ENCODE measurements around the gene NAT10. TPM values are rescaled to one million over a fixed set of nuclear protein-coding genes. Genes with fewer than 3 reads are reported as not detected.
A peak's percentile ranks its signal among the peaks of the same experiment; 100 is the strongest.

The NAT10 gene
- total and polyA plus RNA-seq, 2 donors from 2014 or later, result 24.1 to 43.1 TPM

DNA sequence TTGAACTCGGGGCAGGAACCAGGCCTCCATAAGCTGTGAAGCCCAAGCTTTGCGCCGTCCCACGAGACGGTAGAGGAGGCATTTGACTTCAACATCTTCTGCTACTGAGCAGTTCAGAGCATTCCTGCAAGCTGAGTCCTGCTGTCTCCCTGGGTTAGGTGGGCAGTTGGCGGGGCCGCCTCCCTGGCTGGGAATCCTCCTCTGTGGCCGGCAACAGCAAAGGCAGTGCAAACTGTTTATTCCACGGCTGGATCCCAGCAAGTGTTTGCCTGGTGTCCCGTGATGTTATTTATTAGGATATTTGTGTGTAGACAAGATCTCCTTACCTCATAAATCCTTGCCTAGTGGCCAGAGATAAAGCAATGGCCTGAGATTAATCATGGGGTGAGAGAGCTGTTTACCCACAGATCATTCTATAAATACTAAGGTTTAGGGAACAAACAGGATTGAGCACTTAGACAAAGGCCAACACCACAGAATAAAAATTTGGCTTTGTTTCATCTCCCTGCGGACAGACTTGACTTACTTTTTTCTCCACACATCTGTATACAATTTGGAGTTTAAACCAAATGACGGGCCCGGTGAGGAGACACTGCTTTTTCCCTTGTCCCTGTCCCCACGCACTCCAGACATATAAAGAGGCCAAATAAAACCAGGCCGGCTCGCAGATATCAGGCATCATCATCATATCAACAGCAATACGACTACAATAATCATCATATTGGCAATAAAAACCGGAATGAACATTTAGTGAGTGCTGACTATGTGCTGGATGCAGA, 63.4 kb downstream of the NAT10 start:
- no peaks in the 10 kb centered on the region for H3K27me3 ChIP-seq (ENCODE audit: control insufficient read depth, insufficient read depth, low read length)
- H3K36me3 ChIP-seq (ENCODE audit: control insufficient read depth in 2 of 3, insufficient read depth in 3 of 3, low read length in 3 of 3), result peaks cover 0 to 17% (median 14%) of the 10 kb centered on the region in 3 donors
- no peaks in the 10 kb centered on the region for H3K4me1 ChIP-seq (ENCODE audit: control insufficient read depth in 2 of 3, insufficient read depth in 2 of 3, low read depth in 1 of 3, low read length in 3 of 3)
- intact Hi-C loops (cut with DNase I), result no loop called here
- no peak overlapping the region for H3K9ac ChIP-seq (ENCODE audit: low read length in 3 of 3)
- FAIRE-seq, result no peak
- no peak overlapping the region for H3K4me3 ChIP-seq (ENCODE audit: low read length in 3 of 3)
- no peak overlapping the region for H3K27ac ChIP-seq (ENCODE audit: low read depth in 2 of 2, low read length in 2 of 2)
- no peak for TF ChIP-seq CTCF (IDR thresholded peaks at IDR 0.05; ENCODE audit: borderline replicate concordance, extremely low read depth, insufficient read depth)
- DNase-seq, result peak in 4 of 5 donors; percentile 38 to 52 (median 47)
- H3K9me3 ChIP-seq (ENCODE audit: control insufficient read depth in 2 of 3, insufficient read depth in 1 of 3, low read length in 3 of 3), result no peaks in the 10 kb centered on the region

DNA sequence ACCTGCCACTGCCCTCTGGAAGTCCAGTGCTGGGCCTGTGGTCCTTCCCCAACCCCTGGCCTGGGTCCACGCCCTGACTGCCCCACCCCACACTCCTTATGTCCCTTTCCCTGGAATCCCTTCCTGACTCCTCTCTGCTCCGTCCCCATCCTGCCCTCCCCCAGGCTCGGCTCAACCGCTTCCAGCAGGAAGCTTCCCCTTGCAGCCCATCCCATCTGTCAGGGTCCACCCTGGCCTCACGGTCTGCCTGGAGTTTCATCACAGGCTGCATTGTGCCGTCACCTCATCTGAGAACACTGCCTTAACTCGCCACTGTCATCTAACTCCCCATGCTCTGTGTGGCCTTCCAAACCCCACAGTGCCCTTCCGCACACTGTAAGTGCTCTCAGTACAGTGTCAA, 64.3 kb downstream of the NAT10 start:
- Histone ChIP-seq H3K4me1 (ENCODE audit: control insufficient read depth in 2 of 3, insufficient read depth in 2 of 3, low read depth in 1 of 3, low read length in 3 of 3) (peaks cover 0 to 3% (median 0%) of the 10 kb centered on the region in 3 donors), H3K27me3 (ENCODE audit: control insufficient read depth, insufficient read depth, low read length) (no peaks in the 10 kb centered on the region), H3K9ac (ENCODE audit: low read length in 3 of 3) (no peak overlapping the region), H3K36me3 (ENCODE audit: control insufficient read depth in 2 of 3, insufficient read depth in 3 of 3, low read length in 3 of 3) (peaks cover 0 to 17% (median 12%) of the 10 kb centered on the region in 3 donors), H3K27ac (ENCODE audit: low read depth in 2 of 2, low read length in 2 of 2) (no peak overlapping the region), H3K9me3 (ENCODE audit: control insufficient read depth in 2 of 3, insufficient read depth in 1 of 3, low read length in 3 of 3) (no peaks in the 10 kb centered on the region), H3K4me3 (ENCODE audit: low read length in 3 of 3) (no peak overlapping the region)
- FAIRE-seq (no peak), DNase-seq (peak in 1 of 5 donors; percentile 20)
- no peak for TF ChIP-seq CTCF (IDR thresholded peaks at IDR 0.05; ENCODE audit: borderline replicate concordance, extremely low read depth, insufficient read depth)
- intact Hi-C loops (cut with DNase I), result loop anchor here (10.0 kb wide), 1 partner anchor 185 kb away; the partner anchor contains the start of gene ABTB2

DNA sequence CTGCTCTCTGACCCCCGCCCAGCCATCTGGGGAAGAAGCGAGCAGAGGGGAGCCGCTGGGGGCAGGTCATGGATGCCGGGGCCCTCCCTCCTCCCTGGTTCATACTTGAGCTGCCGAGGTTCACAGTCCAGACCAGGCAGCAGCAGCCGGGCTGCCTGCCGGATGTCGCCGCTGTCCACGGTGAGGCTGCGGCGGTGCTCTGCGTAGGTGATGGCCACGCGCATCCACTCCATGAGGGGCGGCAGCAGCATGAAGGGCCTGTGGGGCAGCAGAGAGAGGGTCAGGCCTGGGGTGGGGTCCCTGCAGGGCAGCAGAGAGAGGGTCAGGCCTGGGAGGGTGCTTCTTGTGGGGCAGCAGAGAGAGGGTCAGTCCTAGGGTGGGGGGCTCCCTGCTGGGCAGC, 67.6 kb downstream of the NAT10 start:
- Histone ChIP-seq H3K4me1 (ENCODE audit: control insufficient read depth in 2 of 3, insufficient read depth in 2 of 3, low read depth in 1 of 3, low read length in 3 of 3) (peaks cover 0 to 5% (median 0%) of the 10 kb centered on the region in 3 donors), H3K9ac (ENCODE audit: low read length in 3 of 3) (no peak overlapping the region), H3K36me3 (ENCODE audit: control insufficient read depth in 2 of 3, insufficient read depth in 3 of 3, low read length in 3 of 3) (peaks cover 0 to 13% (median 10%) of the 10 kb centered on the region in 3 donors), H3K27ac (ENCODE audit: low read depth in 2 of 2, low read length in 2 of 2) (no peak overlapping the region), H3K9me3 (ENCODE audit: control insufficient read depth in 2 of 3, insufficient read depth in 1 of 3, low read length in 3 of 3) (no peaks in the 10 kb centered on the region), H3K4me3 (ENCODE audit: low read length in 3 of 3) (no peak overlapping the region), H3K27me3 (ENCODE audit: control insufficient read depth, insufficient read depth, low read length) (no peaks in the 10 kb centered on the region)
- no peak for TF ChIP-seq CTCF (IDR thresholded peaks at IDR 0.05; ENCODE audit: borderline replicate concordance, extremely low read depth, insufficient read depth)
- DNase-seq (peak in 1 of 5 donors; percentile 67), FAIRE-seq (no peak)
- intact Hi-C loops (cut with DNase I), result loop anchor here (10.0 kb wide), 1 partner anchor 182 kb away; the partner anchor contains the start of gene ABTB2
